ENCODE results near the gene ANKFN1. TPM values are rescaled to one million over a fixed set of nuclear protein-coding genes. Genes with fewer than 3 reads are reported as not detected.

ANKFN1 gene
- total RNA-seq, 4 donors from 2014 or later = 0.13 to 1.4 (median 0.75) TPM

- no peak for TF ChIP-seq POLR2AphosphoS5 (IDR thresholded peaks at IDR 0.05)
- no peak for TF ChIP-seq POLR2A (IDR thresholded peaks at IDR 0.05)
- TF ChIP-seq CTCF (IDR thresholded peaks at IDR 0.05) = no peak
- TF ChIP-seq EP300 (IDR thresholded peaks at IDR 0.05) = no peak
- 64 to 75% methylated on average over 2 of the region's 2 CpGs for WGBS, 2 donors (ENCODE audit: low coverage in 1 of 2)
- Histone ChIP-seq H3K4me1 (no peaks in the 10 kb centered on the region), H3K27me3 (no peaks in the 10 kb centered on the region), H3K27ac (no peak overlapping the region), H3K36me3 (no peaks in the 10 kb centered on the region), H3K4me3 (no peak overlapping the region), H3K9me3 (no peaks in the 10 kb centered on the region)
- ATAC-seq = no peak
Measured at GRCh38 chr17:56359518-56359917, 206.2 kb downstream of the ANKFN1 start.

- H3K27me3 ChIP-seq = no peaks in the 10 kb centered on the region
- no peaks in the 10 kb centered on the region for H3K36me3 ChIP-seq
- WGBS, 2 donors (ENCODE audit: low coverage in 1 of 2) = 38 to 73% methylated on average over 1 of the region's 1 CpG
- H3K27ac ChIP-seq = no peak overlapping the region
- H3K4me3 ChIP-seq = no peak overlapping the region
- TF ChIP-seq POLR2AphosphoS5 (IDR thresholded peaks at IDR 0.05) (no peak), CTCF (IDR thresholded peaks at IDR 0.05) (no peak), EP300 (IDR thresholded peaks at IDR 0.05) (no peak), POLR2A (IDR thresholded peaks at IDR 0.05) (no peak)
- no peaks in the 10 kb centered on the region for H3K9me3 ChIP-seq
- no peaks in the 10 kb centered on the region for H3K4me1 ChIP-seq
- ATAC-seq = no peak
Measured at GRCh38 chr17:56367366-56367765, 214.1 kb downstream of the ANKFN1 start.

GRCh38 chr17:56373981-56374833, 220.9 kb downstream of the ANKFN1 start:
- Histone ChIP-seq H3K9me3 (no peaks in the 10 kb centered on the region), H3K4me1 (no peaks in the 10 kb centered on the region), H3K4me3 (no peak overlapping the region), H3K36me3 (no peaks in the 10 kb centered on the region), H3K27ac (no peak overlapping the region), H3K27me3 (no peaks in the 10 kb centered on the region)
- WGBS, 2 donors (ENCODE audit: low coverage in 1 of 2) = 56 to 65% methylated on average over 9 of the region's 9 CpGs
- TF ChIP-seq POLR2AphosphoS5 (IDR thresholded peaks at IDR 0.05) (no peak), POLR2A (IDR thresholded peaks at IDR 0.05) (no peak), EP300 (IDR thresholded peaks at IDR 0.05) (no peak), CTCF (IDR thresholded peaks at IDR 0.05) (no peak)
- ATAC-seq = no peak

GRCh38 chr17:56389356-56389755, 236.1 kb downstream of the ANKFN1 start:
- peaks cover 0 to 18% (median 0%) of the 10 kb centered on the region in 3 donors for H3K9me3 ChIP-seq
- no peak for TF ChIP-seq POLR2A (IDR thresholded peaks at IDR 0.05)
- no peak for TF ChIP-seq CTCF (IDR thresholded peaks at IDR 0.05)
- no peak for TF ChIP-seq EP300 (IDR thresholded peaks at IDR 0.05)
- no peak for TF ChIP-seq POLR2AphosphoS5 (IDR thresholded peaks at IDR 0.05)
- no peaks in the 10 kb centered on the region for H3K36me3 ChIP-seq
- H3K4me1 ChIP-seq = no peaks in the 10 kb centered on the region
- H3K27ac ChIP-seq = no peak overlapping the region
- H3K4me3 ChIP-seq = no peak overlapping the region
- 95 to 100% methylated on average over 1 of the region's 1 CpG for WGBS, 2 donors (ENCODE audit: low coverage in 1 of 2)
- no peak for ATAC-seq
- H3K27me3 ChIP-seq = no peaks in the 10 kb centered on the region

GRCh38 chr17:56392321-56392720, 239.0 kb downstream of the ANKFN1 start:
- TF ChIP-seq CTCF (IDR thresholded peaks at IDR 0.05) (no peak), EP300 (IDR thresholded peaks at IDR 0.05) (no peak), POLR2AphosphoS5 (IDR thresholded peaks at IDR 0.05) (no peak), POLR2A (IDR thresholded peaks at IDR 0.05) (no peak)
- 37 to 56% methylated on average over 2 to 4 of the region's 4 CpGs for WGBS, 2 donors (ENCODE audit: low coverage in 1 of 2)
- Histone ChIP-seq H3K4me1 (no peaks in the 10 kb centered on the region), H3K27me3 (no peaks in the 10 kb centered on the region), H3K9me3 (peaks cover 0 to 18% (median 0%) of the 10 kb centered on the region in 3 donors), H3K4me3 (no peak overlapping the region), H3K36me3 (no peaks in the 10 kb centered on the region), H3K27ac (no peak overlapping the region)
- ATAC-seq = no peak
